Gastroesophageal sphincter (tissue), 4 donors: ENCODE results near the gene LSAMP. TPM values are rescaled to one million over a fixed set of nuclear protein-coding genes. Genes with fewer than 3 reads are reported as not detected.

Experiments
- ATAC-seq: fragments of 150-250 bp; one replicate; pipeline ENCODE4 v1.9.1; 2016; ENCODE audit warnings: mild to moderate bottlenecking, moderate library complexity
- H3K27ac ChIP-seq, 4 donors: fragments of 200-600 bp; sonication (generic) in 3 of 4; 1 replicate in 3 of 4; 2 replicates in 1 of 4; pipeline ENCODE4 v1.5.1; 2016 to 2019
- H3K27me3 ChIP-seq: fragments of 200-600 bp; sonication (generic); one replicate; pipeline ENCODE4 v1.5.1; 2019
- H3K36me3 ChIP-seq, 2 donors: fragments of 200-600 bp; sonication (generic); one replicate each; pipeline ENCODE4 v1.5.1; 2019; ENCODE audit warnings: control low read depth in 1 of 2
- H3K4me1 ChIP-seq, 3 donors: fragments of 200-600 bp; sonication (generic); 1 replicate in 2 of 3; 2 replicates in 1 of 3; pipeline ENCODE4 v1.5.1; 2016 to 2019; ENCODE audit warnings: control low read depth in 2 of 3
- H3K4me3 ChIP-seq, 2 donors: fragments of 200-600 bp; sonication (generic); one replicate each; pipeline ENCODE4 v1.5.1; 2019; ENCODE audit warnings: mild to moderate bottlenecking in 1 of 2, moderate library complexity in 1 of 2
- H3K9me3 ChIP-seq, 3 donors: fragments of 200-600 bp; sonication (generic); one replicate each; pipeline ENCODE4 v1.5.1; 2017 to 2019; ENCODE audit warnings: control low read depth in 2 of 3
- EP300 ChIP-seq: sonication (generic); formaldehyde crosslinking; IDR thresholded peaks from one replicate; pipeline ENCODE4 v1.6.1; 2017; ENCODE audit warnings: antibody characterized with exemption, mild to moderate bottlenecking
- POLR2A ChIP-seq, 2 donors: fragments of 450-650 bp; IDR thresholded peaks; one replicate each; pipeline ENCODE4 v1.6.1; 2017; ENCODE audit warnings: antibody characterized with exemption in 2 of 2, mild to moderate bottlenecking in 2 of 2, moderate library complexity in 1 of 2
- POLR2AphosphoS5 ChIP-seq: sonication (generic); formaldehyde crosslinking; IDR thresholded peaks from one replicate; pipeline ENCODE4 v1.6.1; 2017; ENCODE audit warnings: antibody characterized with exemption
- WGBS, 2 donors: methylation state at CpG; one replicate each; pipeline ENCODE4 v1.1.5; 2018; ENCODE audit warnings: low coverage in 1 of 2; 5-methylcytosine and 5-hydroxymethylcytosine counted together
- total RNA-seq, 4 donors: library from RNA; depleted of rRNA; stranded (reverse); fragments of >200 nt; gene quantifications; one replicate each; pipeline ENCODE4 v1.1.0, GENCODE V29; 2016
- TF ChIP-seq, protein P1 (sequence below), 4 experiments: fragments of 200-600 bp in 2 of 4; fragments of 450-650 bp in 2 of 4; sonication (generic) in 1 of 4; IDR thresholded peaks; one replicate each; pipeline ENCODE4 v1.5.1; 2017 to 2019; ENCODE audit warnings: antibody characterized with exemption in 4 of 4, mild to moderate bottlenecking in 2 of 4, moderate library complexity in 2 of 4

The LSAMP gene
- total RNA-seq, 4 donors from 2014 or later: 1.5 to 9.3 (median 3.6) TPM

DNA sequence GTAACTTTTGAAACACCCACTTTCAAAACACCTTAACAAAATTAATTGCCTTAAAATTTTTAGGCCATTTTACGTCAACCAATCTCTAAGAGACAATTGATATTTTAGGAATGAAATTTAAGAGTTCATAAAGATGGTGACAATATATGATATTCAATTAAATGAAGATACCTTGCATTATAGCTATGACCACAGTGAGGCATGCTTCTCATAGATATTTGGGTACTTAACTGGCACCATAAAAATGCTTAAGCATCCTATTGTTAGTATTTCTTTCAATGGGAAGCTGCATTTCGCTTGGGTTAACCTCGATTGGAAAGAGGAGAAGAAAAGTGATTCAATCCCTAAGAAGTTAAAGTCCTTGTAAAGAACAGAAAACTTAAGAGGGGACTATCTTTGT is 613.0 kb downstream of the LSAMP start:
- H3K27me3 ChIP-seq: no peaks in the 10 kb centered on the region
- H3K4me1 ChIP-seq: peaks cover 0 to 15% (median 5%) of the 10 kb centered on the region in 3 donors
- no peaks in the 10 kb centered on the region for H3K36me3 ChIP-seq
- H3K27ac ChIP-seq: no peak overlapping the region
- no peak for ATAC-seq
- H3K4me3 ChIP-seq: no peak overlapping the region
- TF ChIP-seq, protein P1, sequence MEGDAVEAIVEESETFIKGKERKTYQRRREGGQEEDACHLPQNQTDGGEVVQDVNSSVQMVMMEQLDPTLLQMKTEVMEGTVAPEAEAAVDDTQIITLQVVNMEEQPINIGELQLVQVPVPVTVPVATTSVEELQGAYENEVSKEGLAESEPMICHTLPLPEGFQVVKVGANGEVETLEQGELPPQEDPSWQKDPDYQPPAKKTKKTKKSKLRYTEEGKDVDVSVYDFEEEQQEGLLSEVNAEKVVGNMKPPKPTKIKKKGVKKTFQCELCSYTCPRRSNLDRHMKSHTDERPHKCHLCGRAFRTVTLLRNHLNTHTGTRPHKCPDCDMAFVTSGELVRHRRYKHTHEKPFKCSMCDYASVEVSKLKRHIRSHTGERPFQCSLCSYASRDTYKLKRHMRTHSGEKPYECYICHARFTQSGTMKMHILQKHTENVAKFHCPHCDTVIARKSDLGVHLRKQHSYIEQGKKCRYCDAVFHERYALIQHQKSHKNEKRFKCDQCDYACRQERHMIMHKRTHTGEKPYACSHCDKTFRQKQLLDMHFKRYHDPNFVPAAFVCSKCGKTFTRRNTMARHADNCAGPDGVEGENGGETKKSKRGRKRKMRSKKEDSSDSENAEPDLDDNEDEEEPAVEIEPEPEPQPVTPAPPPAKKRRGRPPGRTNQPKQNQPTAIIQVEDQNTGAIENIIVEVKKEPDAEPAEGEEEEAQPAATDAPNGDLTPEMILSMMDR (IDR thresholded peaks at IDR 0.05): no peak
- TF ChIP-seq EP300: no peak
- no peak for TF ChIP-seq POLR2A (IDR thresholded peaks at IDR 0.05)
- no peak for TF ChIP-seq POLR2AphosphoS5
- 76 to 85% methylated on average over 3 of the region's 3 CpGs for WGBS, 2 donors
- H3K9me3 ChIP-seq: no peaks in the 10 kb centered on the region

DNA sequence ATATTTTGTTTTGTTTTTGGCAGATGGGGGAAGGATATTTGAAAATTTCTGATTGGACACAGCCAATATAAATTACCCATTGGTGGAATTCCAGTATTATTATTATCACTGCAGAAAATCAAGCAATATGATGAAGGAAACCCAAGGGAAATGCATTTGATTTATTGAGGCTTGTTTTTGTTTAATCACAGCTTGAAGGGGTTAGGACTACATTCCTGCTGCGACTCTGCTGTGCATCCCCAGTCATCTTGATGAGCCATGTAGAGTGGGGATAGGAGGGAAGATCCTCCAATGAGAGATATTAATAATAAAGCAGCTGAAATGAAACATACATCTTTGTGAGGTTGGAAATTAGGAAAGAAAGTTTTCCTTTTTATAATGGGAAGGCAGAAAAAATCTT is 613.4 kb downstream of the LSAMP start:
- no peaks in the 10 kb centered on the region for H3K27me3 ChIP-seq
- no peak overlapping the region for H3K4me3 ChIP-seq
- TF ChIP-seq, protein P1 (IDR thresholded peaks at IDR 0.05): no peak
- peaks cover 0 to 15% (median 5%) of the 10 kb centered on the region in 3 donors for H3K4me1 ChIP-seq
- no peaks in the 10 kb centered on the region for H3K9me3 ChIP-seq
- H3K27ac ChIP-seq: no peak overlapping the region
- ATAC-seq: no peak
- WGBS, 2 donors: 60 to 94% methylated on average over 1 of the region's 1 CpG
- H3K36me3 ChIP-seq: no peaks in the 10 kb centered on the region

DNA sequence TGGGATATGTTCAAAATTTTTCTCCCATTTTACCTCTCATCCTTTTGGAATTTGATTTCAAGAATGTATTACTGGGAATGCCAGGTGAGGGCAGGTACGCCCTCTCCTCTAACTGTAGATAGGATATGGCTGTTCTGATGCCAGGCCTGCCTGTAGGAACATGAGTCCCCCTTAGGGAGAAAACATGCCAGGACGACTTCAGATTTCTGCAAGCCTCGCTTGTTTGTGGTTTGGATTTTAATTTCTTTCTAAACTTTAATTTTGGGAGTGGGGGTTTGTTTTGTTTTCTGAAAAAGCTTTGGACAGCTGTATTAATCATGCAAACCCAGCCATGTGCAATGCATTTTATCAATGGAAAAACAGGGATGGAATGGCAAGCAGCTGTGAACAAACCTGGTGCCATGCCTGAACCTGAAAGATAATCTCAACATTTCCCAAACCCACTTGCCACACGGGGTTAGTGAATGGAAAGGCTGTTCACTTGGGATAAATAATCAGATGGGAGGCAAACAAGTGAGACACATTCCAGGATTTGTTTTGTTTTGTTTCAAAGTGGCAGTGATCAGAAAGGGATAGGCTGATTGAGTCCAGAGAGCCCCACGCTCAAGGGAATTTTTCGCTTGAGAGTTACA is 614.4 kb downstream of the LSAMP start:
- Histone ChIP-seq H3K36me3 (no peaks in the 10 kb centered on the region), H3K27ac (no peak overlapping the region), H3K4me1 (peaks cover 0 to 15% (median 5%) of the 10 kb centered on the region in 3 donors), H3K4me3 (no peak overlapping the region), H3K27me3 (no peaks in the 10 kb centered on the region), H3K9me3 (no peaks in the 10 kb centered on the region)
- WGBS, 2 donors: 84 to 94% methylated on average over 5 to 6 of the region's 6 CpGs
- TF ChIP-seq, protein P1 (IDR thresholded peaks at IDR 0.05): no peak
- TF ChIP-seq EP300 (no peak), POLR2A (IDR thresholded peaks at IDR 0.05) (no peak), POLR2AphosphoS5 (no peak)
- ATAC-seq: no peak

DNA sequence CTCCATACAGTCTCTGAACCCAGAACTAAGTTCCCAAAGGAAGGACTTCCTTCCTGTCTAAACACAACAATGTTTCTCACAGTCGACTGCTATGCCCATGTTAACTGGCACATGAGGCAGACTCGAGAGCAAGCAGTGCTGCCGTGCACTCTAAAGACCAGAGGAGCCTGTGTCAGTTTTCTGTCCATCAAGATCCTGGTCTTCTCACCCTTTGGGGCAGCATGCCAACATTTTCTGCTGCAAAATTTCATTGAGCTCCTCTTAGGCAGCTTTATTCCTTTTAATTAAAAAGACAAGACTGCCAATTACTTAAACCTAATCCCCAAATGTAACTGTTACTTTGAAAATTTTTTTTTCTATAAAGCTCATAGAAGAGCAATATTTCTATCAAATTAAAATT is 616.9 kb downstream of the LSAMP start:
- H3K27ac ChIP-seq: no peak overlapping the region
- ATAC-seq: no peak
- H3K36me3 ChIP-seq: no peaks in the 10 kb centered on the region
- TF ChIP-seq, protein P1 (IDR thresholded peaks at IDR 0.05): no peak
- TF ChIP-seq POLR2A (IDR thresholded peaks at IDR 0.05) (no peak), EP300 (no peak), POLR2AphosphoS5 (no peak)
- 31 to 60% methylated on average over 1 to 3 of the region's 3 CpGs for WGBS, 2 donors
- H3K4me3 ChIP-seq: no peak overlapping the region
- peaks cover 0 to 5% (median under 1%) of the 10 kb centered on the region in 3 donors for H3K4me1 ChIP-seq
- no peaks in the 10 kb centered on the region for H3K27me3 ChIP-seq
- no peaks in the 10 kb centered on the region for H3K9me3 ChIP-seq

DNA sequence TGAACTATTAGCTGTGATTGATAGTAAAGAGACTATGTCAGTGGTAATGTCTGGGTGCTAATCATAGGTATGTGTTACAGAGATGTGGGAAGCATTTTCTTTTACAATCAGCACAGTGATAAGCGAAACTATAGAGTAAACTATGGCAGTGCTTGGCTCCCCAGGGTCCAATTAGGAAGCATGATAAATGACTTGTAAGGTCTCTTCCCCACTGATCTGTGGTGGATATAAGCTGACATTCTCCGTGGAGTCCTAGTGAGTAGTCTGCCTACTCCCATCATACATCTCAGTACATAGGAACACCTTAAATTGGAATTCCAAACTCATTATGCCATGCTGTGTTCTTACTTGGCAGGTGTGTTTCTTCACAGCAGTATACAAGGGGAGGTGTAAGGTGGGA is 617.8 kb downstream of the LSAMP start:
- WGBS, 2 donors: 90 to 94% methylated on average over 2 of the region's 2 CpGs
- no peak for TF ChIP-seq POLR2AphosphoS5
- Histone ChIP-seq H3K27ac (no peak overlapping the region), H3K9me3 (no peaks in the 10 kb centered on the region), H3K4me1 (no peaks in the 10 kb centered on the region), H3K27me3 (no peaks in the 10 kb centered on the region), H3K4me3 (no peak overlapping the region), H3K36me3 (no peaks in the 10 kb centered on the region)
- ATAC-seq: no peak
